HG02798 (cell line): ENCODE results near the gene UBE2F.
A peak's percentile ranks its signal among the peaks of the same experiment; 100 is the strongest.
"Not testable (repeated sequence)": the region's sequence is repeated elsewhere in the genome, so short reads cannot be mapped to it uniquely, and the experiment has no call there.

Experiments
- ATAC-seq: cut with Tn5 transposase; IDR thresholded peaks from one replicate; pipeline ENCODE4 v1.9.1; 2021; ENCODE audit warnings: mild to moderate bottlenecking; ENCODE audit not compliant: unreplicated experiment, poor library complexity

UBE2F gene

DNA sequence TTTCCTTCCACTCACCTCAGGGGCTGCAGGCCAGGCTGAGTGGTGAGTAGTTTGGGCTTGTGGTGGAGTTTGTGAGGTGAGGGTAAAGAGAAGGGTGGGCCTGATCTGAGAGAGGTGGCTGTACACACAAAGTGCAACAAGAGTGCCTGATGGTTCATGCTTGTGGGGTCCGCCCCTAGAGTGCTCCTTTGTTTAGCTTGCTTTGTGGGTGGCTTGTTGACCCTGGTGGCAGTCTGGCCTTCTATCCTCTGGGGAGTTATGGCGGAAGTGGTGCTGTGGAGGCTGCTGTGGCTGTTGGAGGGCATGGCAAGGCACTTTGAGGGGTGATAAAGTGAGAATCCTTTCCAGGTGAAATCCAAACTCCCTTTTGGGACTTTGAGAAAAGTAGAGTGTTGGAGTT, 10.6 kb downstream of the UBE2F start:
- ATAC-seq, result no peak

DNA sequence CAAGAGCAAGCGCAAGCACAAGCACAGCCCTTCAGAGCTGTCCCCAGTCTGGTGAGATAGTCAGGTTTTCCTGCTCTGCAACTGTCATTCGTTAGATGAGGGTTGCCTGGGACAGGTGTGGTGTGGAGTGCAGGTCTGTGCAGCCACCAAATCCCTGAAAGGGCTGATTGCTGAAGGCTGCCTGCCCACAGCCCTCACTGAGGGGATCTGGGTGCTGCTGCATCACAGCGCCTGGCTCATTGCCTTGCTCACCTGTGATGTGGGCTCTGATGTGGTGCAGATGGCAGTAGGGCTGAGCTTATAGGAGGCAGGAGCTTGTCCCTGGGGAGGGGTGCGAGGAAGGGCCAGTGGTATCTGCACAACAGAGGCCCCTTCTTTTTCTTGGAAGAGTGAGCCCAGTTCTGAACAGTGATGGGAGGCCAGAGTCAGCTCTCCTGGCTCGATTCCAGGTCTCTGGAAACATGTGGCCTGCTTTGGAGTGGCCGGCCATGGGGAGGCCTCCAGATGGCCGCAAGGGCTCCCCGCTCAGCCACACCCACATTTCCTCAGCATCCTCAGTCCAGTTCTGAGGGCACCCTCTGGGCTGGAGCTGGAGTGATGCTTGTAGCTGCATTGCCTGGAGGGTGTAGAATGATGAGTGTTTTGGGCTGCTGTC, 11.4 kb downstream of the UBE2F start:
- ATAC-seq, result no peak

DNA sequence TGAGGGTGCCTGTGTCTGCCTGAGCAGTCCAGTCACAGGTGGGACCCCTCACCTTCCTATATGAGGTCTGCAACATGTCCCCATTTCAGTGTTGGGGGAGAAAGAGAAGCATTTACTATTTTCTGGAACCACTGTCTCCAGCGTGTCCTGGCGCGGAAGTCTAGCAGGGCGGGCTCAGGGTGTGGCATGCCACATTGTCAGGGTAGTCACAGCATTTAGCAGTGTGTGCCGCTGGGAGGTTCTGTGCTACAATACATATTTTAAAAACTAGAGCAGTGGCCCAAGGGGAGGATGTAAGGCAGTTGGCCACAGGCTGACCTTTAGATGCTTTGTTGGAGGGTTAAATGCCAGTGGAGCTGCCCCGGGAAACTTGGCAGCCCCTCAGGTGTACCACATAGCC, 12.5 kb downstream of the UBE2F start:
- ATAC-seq, result no peak

- no peak for ATAC-seq
These were observed 13.3 kb downstream of the UBE2F start for GRCh38 chr2:237980087-237980486.

- no peak for ATAC-seq
These were observed 13.9 kb downstream of the UBE2F start for GRCh38 chr2:237980751-237981150.

DNA sequence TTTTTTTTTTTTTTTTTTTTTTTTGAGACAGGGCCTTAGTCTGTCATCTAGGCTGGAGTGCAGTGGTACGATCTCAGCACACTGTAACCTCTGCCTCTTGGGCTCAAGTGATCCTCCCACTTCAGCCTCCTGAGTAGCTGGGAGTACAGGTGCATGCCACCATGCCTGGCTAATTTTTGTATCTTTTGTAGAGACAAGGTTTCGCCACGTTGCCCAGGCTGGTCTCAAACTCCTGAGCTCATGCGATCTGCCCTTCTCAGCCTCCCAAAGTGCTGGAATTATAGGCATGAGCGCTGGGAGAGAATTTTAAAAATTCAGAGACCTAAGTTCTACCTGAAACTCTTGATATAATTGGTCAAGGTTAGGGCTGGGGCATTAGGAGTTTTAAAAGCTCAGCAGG, 14.8 kb downstream of the UBE2F start:
- ATAC-seq, result not testable (repeated sequence)

GRCh38 chr2:237982039-237982725, 15.4 kb downstream of the UBE2F start:
- ATAC-seq, result no peak

DNA sequence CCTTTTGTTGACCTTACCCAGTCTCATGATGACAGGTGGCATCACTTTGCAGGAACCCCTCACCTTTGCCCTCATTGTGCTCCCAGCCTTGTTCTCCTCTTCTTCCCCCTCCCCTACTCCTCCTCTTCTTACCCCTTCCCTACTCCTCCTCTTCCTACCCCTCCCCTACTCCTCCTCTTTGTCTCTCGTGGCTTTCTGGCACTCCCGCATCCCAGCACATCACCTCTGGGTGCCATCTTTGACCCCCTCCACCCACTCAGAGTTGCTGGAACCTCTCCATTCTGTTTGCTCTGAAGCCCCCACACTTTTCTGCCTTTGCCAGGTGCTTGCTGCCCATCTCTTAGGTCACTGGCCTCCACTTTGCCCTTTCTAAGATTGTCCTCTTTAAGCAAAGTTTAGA, 17.1 kb downstream of the UBE2F start:
- ATAC-seq, result no peak

DNA sequence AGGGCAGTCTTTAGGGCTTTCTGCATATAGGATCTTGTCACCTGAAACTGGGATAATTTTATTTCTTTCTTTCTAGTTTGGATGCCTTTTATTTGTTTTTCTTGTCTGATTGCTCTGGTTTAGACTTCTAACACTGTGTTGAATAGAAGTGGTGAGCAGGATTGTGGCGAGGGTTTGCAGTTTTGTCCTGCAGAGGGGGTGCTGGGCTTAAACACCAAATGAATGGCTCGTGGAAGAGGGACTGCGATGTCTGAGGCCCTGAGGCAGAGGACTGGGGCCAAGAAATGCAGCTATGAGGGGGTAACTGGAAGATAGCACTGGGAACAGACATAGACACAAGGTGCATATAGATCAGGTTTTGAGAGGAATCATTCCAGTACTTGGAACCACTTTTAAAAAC, 20.5 kb downstream of the UBE2F start:
- no peak for ATAC-seq

DNA sequence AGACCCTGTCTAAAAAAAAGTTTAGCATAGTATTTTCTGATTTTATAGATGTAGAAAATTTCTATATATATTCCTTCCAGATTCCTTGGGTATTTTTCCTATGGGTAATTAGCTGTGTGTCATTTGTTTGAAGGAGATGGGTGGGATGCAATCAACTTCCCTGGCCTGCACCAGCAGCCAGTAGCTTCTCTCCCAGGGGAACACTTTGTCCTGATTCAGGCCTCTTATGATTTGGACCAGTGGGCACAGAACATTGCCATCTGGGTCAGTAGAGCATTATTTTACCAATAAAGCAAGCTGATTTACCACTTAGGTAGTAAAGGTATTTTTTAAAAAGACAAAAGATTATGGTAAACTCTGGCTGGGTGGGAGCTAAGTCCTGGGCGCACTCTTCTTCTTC, 26.9 kb downstream of the UBE2F start:
- no peak for ATAC-seq

DNA sequence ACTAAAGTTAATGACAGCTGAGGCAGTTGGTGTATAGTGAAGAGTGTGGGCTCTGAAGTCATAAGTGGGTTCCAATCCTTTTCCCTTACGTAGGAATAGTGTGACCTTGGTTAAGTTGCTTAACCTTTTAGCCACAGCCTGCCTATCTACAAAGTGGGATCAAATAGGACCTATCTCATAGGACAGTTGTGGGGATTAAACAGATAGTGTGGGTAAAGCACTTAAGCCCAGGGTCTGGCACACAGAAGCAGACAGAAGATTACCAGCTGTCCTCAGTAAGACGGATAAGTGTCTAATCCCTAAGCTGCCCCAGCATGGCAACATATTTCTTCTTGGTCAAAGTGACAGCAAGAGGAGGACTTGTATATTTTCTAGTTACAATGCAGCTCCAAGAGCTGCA, 28.2 kb downstream of the UBE2F start:
- ATAC-seq, result no peak

DNA sequence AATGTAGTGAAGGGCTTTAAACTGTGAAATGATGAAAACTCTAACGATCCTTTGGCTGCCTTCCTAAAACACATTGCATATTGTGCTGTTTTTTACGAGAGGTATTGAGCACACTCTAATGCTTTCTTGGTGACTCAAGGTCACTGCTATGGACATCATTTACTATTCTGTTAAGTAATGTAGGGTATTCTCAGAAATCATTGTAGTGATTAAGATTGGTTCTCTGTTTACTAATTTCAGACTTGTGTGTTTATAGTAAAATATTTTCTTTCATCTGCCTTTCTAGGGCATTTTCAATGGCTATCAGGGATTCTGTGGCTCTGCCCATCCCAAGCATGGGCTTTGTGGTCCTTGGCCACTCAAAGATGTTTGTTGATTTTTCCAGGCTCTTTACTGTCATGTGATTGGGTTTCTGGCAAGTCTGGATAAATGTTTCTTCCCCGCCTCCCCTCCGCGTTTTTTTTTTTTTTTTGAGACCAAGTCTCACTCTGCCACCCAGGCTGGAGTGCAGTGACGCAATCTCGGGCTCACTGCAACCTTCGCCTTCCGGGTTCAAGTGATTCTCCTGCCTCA, 29.3 kb downstream of the UBE2F start:
- ATAC-seq, result no peak

- ATAC-seq, result no peak
These were observed 30.7 kb downstream of the UBE2F start for GRCh38 chr2:237997521-237997920.

- ATAC-seq, result peak; percentile 88
These were observed 31.7 kb downstream of the UBE2F start for GRCh38 chr2:237998530-237998929.

DNA sequence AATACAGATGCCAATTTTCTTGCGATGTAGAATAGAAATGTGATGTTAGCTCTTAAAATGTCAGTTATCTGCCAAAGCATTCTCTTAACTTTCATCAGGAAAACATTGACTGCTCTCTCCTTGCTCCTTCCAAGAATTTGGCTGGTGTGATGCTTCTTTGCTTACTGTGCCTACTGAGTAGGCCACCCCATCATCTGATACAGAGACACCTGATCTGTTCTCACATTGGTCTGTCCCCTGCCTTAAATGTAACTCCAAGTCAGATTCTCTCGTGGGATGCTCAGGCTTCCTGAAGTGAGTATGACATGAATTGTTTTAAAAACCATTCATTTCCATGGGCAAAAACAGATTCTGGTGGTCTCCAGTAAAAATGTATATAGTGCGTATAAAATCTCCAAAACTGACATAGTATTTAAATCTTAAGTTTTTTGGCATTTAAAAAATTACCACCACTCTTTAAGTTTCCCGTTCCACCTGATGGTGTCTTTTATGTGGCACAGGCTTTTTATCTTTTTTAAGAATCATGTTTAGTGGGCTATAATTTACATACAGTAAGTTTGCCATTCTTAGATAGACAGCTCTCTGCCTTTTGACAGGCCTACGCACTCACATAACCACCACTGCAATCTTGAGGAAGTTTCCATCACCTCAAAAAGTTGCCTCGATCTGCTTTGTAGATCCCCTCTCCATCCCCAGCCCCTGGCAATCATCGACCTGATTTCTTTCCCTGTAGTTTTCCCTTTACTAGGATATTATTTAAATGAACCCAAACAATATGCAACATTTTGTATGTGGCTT, 36.6 kb downstream of the UBE2F start:
- ATAC-seq, result no peak

DNA sequence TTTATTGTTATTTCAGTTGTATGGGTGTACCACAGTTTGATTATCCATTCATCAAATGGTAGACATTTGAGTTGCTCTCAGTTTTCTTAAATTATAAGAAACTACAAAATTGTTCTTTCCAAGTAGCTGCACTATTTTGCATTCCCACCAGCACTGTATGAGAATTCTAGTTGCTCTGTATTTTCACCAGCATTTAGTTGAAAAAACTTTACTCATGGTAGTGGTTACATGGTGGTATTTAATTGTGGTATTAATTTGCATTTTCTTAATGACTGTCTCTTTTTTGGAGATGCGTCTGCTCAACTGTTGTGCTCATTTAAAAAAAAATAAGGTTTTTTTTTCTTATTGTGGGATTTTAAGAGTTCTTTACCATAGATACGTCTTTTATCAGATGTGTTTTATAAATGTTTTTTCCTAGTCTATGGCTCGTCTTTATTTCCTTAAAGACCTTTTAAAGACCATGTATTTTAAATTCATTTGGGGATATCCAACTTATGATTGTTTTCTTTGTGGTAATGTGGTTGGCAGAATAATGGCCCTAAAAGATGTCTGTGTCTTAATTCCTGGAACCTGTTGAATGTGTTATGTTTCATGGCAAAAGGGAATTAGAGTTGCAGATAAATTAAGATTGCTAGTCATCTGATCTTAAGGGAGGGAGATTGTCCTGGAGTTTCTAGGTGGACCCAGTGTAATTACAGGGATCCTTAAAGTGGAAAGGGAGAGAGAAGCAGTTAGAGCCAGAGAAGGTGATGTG, 37.4 kb downstream of the UBE2F start:
- no peak for ATAC-seq

DNA sequence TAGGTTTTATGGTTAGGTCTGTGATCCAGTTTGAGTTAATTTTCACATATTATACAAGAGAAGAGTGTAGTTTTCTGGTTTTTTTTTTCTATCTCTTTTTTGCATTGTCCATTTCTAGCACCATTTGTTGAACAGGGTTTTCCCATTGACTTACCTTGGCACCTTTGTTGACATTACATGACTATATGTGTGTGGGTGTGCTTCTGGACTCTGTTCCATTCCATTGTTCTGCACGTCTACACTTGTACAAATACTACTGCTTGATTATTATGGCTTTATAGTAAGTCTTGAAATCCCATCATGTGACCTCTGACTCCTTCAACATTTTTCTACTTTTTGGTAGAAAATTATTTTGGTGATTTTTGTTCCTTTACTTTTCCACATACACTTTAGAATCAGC, 38.7 kb downstream of the UBE2F start:
- no peak for ATAC-seq

- no peak for ATAC-seq
These were observed 39.7 kb downstream of the UBE2F start for GRCh38 chr2:238006510-238006909.

GRCh38 chr2:238007924-238008323, 41.1 kb downstream of the UBE2F start:
- ATAC-seq, result no peak

DNA sequence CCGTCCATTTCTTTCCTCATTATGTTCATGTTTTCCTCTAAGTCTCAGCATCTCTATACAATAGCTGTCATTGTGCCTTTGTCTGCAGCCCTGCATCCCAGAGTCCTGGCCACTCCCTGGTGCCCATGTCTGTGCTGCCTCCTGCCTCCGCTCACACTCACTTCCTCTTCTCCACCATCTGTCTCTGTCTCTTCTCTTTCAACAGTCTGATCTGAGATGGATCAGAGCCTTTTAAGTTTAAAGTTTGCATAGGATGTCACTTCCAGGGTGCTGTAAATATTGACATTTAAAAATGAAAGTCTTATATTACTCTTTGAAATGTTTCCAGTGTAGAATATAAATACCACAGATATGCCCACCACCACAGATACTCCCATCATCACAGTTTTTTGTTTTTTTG, 42.7 kb downstream of the UBE2F start:
- ATAC-seq, result no peak
